Spleen (tissue), 11 donors: ENCODE measurements around the gene SV2C. TPM values are rescaled to one million over a fixed set of nuclear protein-coding genes. Genes with fewer than 3 reads are reported as not detected.

Source experiments
- DNase-seq: peaks from one replicate; pipeline ENCODE4 v3.0.0-alpha.2; 2020
- H3K27ac ChIP-seq, 8 donors: fragments of 200-600 bp; sonication (generic) in 7 of 8; 1 replicate in 4 of 8; 2 replicates in 4 of 8; pipeline versions ENCODE4 v1.5.0 to v1.8.0; 2016 to 2021; ENCODE audit warnings: inconsistent platforms in 4 of 8, mild to moderate bottlenecking in 4 of 8, moderate library complexity in 1 of 8
- H3K27me3 ChIP-seq, 7 donors: fragments of 200-600 bp; sonication (generic) in 6 of 7; replicated peaks in 1 of 7; 1 replicate in 4 of 7; 2 replicates in 3 of 7; pipeline versions ENCODE4 v1.5.0 to v1.8.0; 2016 to 2021; ENCODE audit warnings: inconsistent platforms in 3 of 7, mild to moderate bottlenecking in 1 of 7
- H3K36me3 ChIP-seq, 6 donors: fragments of 200-600 bp; sonication (generic) in 5 of 6; 1 replicate in 4 of 6; 2 replicates in 2 of 6; pipeline versions ENCODE4 v1.5.0 to v1.8.0; 2016 to 2021; ENCODE audit warnings: inconsistent platforms in 2 of 6
- H3K4me1 ChIP-seq, 6 donors: fragments of 200-600 bp; sonication (generic) in 5 of 6; 1 replicate in 3 of 6; 2 replicates in 3 of 6; pipeline versions ENCODE4 v1.5.0 to v1.8.0; 2016 to 2021; ENCODE audit warnings: inconsistent platforms in 3 of 6
- H3K4me3 ChIP-seq, 8 donors: fragments of 200-600 bp; sonication (generic) in 7 of 8; 1 replicate in 4 of 8; 2 replicates in 4 of 8; pipeline versions ENCODE4 v1.5.0 to v1.8.0; 2016 to 2021; ENCODE audit warnings: inconsistent platforms in 4 of 8, mild to moderate bottlenecking in 4 of 8, moderate library complexity in 2 of 8
- H3K9me3 ChIP-seq, 8 donors: fragments of 200-600 bp; sonication (generic) in 7 of 8; 1 replicate in 4 of 8; 2 replicates in 4 of 8; pipeline versions ENCODE4 v1.5.0 to v1.8.0; 2016 to 2021; ENCODE audit warnings: inconsistent platforms in 4 of 8
- POLR2A ChIP-seq, 3 donors: fragments of 450-650 bp; IDR thresholded peaks; one replicate each; pipeline ENCODE4 v1.5.1; 2017; ENCODE audit warnings: antibody characterized with exemption in 3 of 3, mild to moderate bottlenecking in 1 of 3
- POLR2AphosphoS5 ChIP-seq, 3 donors: sonication (generic); formaldehyde crosslinking; IDR thresholded peaks; one replicate each; pipeline ENCODE4 v1.5.1; 2017; ENCODE audit warnings: antibody characterized with exemption in 3 of 3
- WGBS, 5 donors: extraction: QIAGEN DNeasy Blood & Tissue Kit in 3 of 5; methylation state at CpG; one replicate each; pipeline versions ENCODE4 v1.1.5 to v1.1.7; 2013 to 2018; 5-methylcytosine and 5-hydroxymethylcytosine counted together
- intact Hi-C: fragments of 100-400 bp; cut with DNase I; formaldehyde crosslinking; loops from one replicate; pipeline ENCODE4 v1.15.0; 2023; ENCODE audit warnings: low total_unique reads
- polyA plus RNA-seq, 3 donors: library from polyadenylated mRNA; stranded (reverse); fragments of 200-250 nt; gene quantifications; one replicate each; pipeline ENCODE4 v1.2.1, GENCODE V29; 2013
- total RNA-seq, 7 donors: library from RNA; depleted of rRNA in 3 of 7; stranded (reverse); fragments of >200 nt in 3 of 7; fragmentation: NEBNext Ultra II Directional in 4 of 7; extraction: Animal tissue kit (Norgen Biotek cat#: 25700) in 4 of 7; gene quantifications; one replicate each; pipeline versions ENCODE4 v1.1.0 to v1.2.1, GENCODE V29; 2016 to 2021
- TF ChIP-seq, protein P1 (sequence below), 11 experiments: fragments of 200-600 bp in 7 of 11; fragments of 450-650 bp in 4 of 11; sonication (generic) in 4 of 11; IDR thresholded peaks in 8 of 11; conservative IDR thresholded peaks in 3 of 11; 1 replicate in 7 of 11; 2 replicates in 4 of 11; pipeline versions ENCODE4 v1.4.0 to v1.8.0; 2016 to 2021; ENCODE audit warnings: antibody characterized with exemption in 11 of 11, inconsistent platforms in 4 of 11, mild to moderate bottlenecking in 1 of 11
- donor health status: healthy with polysubstance abuse.
- donor health status: DM: no; HTN: no; CAD: no; lungs with moderate emphysema.
- donor health status: DM: no; HTN: no; CAD: no.
- donor health status: Bipolar disorder and iron deficiency.
- donor health status: healthy.
- donor health status: DM: no; HTN: no; CAD: no.
- donor health status: DM: yes; HTN: yes; CAD: no.

The SV2C gene
- total and polyA plus RNA-seq, 10 donors, result 0.02 to 0.43 (median 0.11) TPM

- intact Hi-C loops, result no loop called here
Observed at GRCh38 chr5:76273206-76273885, 190.2 kb downstream of the SV2C start.

DNA sequence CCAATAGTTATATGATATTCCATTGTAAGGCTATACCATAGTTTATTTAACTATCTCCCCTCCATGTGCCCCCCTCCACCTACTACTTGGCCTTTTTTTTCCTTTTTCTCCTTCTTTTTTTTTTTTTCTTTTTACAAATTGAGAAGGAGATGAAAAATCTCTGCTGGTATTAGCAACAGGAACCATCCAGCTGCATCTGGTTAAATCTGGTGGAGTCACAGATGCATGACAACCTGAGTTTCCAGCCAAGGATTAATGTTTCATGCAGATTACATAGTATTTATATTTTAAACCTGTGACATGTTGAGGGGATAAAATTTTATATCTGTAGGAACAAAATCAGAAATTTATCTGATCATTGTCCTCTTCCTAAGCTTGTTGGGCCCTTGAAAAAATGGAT lies 191.4 kb downstream of the SV2C start:
- no peak overlapping the region for H3K4me3 ChIP-seq
- TF ChIP-seq, protein P1, sequence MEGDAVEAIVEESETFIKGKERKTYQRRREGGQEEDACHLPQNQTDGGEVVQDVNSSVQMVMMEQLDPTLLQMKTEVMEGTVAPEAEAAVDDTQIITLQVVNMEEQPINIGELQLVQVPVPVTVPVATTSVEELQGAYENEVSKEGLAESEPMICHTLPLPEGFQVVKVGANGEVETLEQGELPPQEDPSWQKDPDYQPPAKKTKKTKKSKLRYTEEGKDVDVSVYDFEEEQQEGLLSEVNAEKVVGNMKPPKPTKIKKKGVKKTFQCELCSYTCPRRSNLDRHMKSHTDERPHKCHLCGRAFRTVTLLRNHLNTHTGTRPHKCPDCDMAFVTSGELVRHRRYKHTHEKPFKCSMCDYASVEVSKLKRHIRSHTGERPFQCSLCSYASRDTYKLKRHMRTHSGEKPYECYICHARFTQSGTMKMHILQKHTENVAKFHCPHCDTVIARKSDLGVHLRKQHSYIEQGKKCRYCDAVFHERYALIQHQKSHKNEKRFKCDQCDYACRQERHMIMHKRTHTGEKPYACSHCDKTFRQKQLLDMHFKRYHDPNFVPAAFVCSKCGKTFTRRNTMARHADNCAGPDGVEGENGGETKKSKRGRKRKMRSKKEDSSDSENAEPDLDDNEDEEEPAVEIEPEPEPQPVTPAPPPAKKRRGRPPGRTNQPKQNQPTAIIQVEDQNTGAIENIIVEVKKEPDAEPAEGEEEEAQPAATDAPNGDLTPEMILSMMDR (IDR thresholded peaks at IDR 0.05 in 8 of 11, conservative IDR thresholded peaks at IDR 0.05 in 3 of 11), result no peak
- TF ChIP-seq POLR2AphosphoS5 (IDR thresholded peaks at IDR 0.05), result no peak
- no peak overlapping the region for H3K27ac ChIP-seq
- DNase-seq, result no peak
- H3K4me1 ChIP-seq, result peaks cover 0 to 9% (median 6%) of the 10 kb centered on the region in 6 donors
- no peaks in the 10 kb centered on the region for H3K9me3 ChIP-seq
- intact Hi-C loops, result no loop called here
- H3K36me3 ChIP-seq, result no peaks in the 10 kb centered on the region
- no peaks in the 10 kb centered on the region for H3K27me3 ChIP-seq

More at GRCh38 chr5:76273206-76273885, 190.2 kb downstream of the SV2C start:
- Histone ChIP-seq H3K36me3 (no peaks in the 10 kb centered on the region), H3K27ac (no peak overlapping the region), H3K27me3 (no peaks in the 10 kb centered on the region), H3K4me3 (no peak overlapping the region), H3K9me3 (no peaks in the 10 kb centered on the region), H3K4me1 (peaks cover 0 to 9% (median 6%) of the 10 kb centered on the region in 6 donors)
- no peak for DNase-seq
- TF ChIP-seq, protein P1 (IDR thresholded peaks at IDR 0.05 in 8 of 11, conservative IDR thresholded peaks at IDR 0.05 in 3 of 11), result no peak
- TF ChIP-seq POLR2A (IDR thresholded peaks at IDR 0.05), result no peak
- WGBS, 5 donors, result 8 to 27% (median 20%) methylated on average over 8 of the region's 8 CpGs

- DNase-seq, result no peak
- peaks cover 0 to 9% (median 6%) of the 10 kb centered on the region in 6 donors for H3K4me1 ChIP-seq
- intact Hi-C loops, result no loop called here
- H3K4me3 ChIP-seq, result no peak overlapping the region
- H3K36me3 ChIP-seq, result no peaks in the 10 kb centered on the region
- H3K27ac ChIP-seq, result no peak overlapping the region
- H3K9me3 ChIP-seq, result no peaks in the 10 kb centered on the region
- no peaks in the 10 kb centered on the region for H3K27me3 ChIP-seq
- no peak for TF ChIP-seq POLR2AphosphoS5 (IDR thresholded peaks at IDR 0.05)
- TF ChIP-seq, protein P1 (IDR thresholded peaks at IDR 0.05 in 8 of 11, conservative IDR thresholded peaks at IDR 0.05 in 3 of 11), result no peak
- TF ChIP-seq POLR2A (IDR thresholded peaks at IDR 0.05), result no peak
Observed at GRCh38 chr5:76277736-76278135, 194.6 kb downstream of the SV2C start.

- Histone ChIP-seq H3K27ac (no peak overlapping the region), H3K27me3 (no peaks in the 10 kb centered on the region), H3K4me3 (no peak overlapping the region), H3K4me1 (peaks cover 0 to 7% (median 5%) of the 10 kb centered on the region in 6 donors), H3K36me3 (no peaks in the 10 kb centered on the region), H3K9me3 (no peaks in the 10 kb centered on the region)
- intact Hi-C loops, result no loop called here
- 90 to 98% (median 96%) methylated on average over 5 of the region's 5 CpGs for WGBS, 5 donors
- TF ChIP-seq, protein P1 (IDR thresholded peaks at IDR 0.05 in 8 of 11, conservative IDR thresholded peaks at IDR 0.05 in 3 of 11), result no peak
- TF ChIP-seq POLR2A (IDR thresholded peaks at IDR 0.05), result no peak
- no peak for TF ChIP-seq POLR2AphosphoS5 (IDR thresholded peaks at IDR 0.05)
- no peak for DNase-seq
Observed at GRCh38 chr5:76278261-76278789, 195.1 kb downstream of the SV2C start.
